Stimulated activated CD4-positive, alpha-beta T cell treated with anti-CD3 and anti-CD28 coated beads, Interleukin-4, amount 100 ng/mL, for 1 hour (primary cell): ENCODE data around the gene MAPT.

Experiments used
- DNase-seq: peaks from one replicate; pipeline ENCODE4 v3.0.0-alpha.2; 2020

Gene MAPT

DNA sequence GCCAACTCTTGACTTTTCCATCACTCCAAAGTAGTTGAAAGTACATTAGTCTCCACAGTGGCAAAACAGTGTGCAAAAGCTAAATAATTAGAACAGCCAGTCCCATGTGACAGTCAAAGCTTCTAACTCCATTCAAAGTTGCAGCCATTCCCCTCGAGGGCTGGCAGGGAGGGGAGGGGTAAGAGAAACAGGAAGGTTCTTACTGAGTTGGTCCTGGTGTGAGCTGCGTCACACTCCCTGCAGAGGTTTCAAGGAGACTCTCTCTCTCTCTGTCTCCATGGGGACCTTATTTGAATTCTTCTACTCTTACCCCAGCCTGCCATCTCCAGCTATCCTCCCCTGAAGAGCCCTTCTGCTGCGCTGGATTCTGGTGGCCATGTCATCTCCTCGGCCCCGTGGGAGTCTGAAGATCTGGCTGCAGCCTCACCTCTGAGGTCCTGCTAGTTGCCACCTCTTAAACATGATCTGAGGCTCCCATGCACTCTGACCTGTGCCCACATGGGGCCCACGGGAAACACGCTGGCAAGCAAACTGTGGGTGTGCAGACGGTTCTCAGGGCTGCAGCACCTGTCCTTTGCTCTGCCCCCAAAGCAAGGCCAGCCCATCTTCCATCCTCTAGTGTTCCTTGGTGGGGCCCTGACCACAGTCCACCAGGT, 81.4 kb downstream of the MAPT start:
- no peak for DNase-seq

DNA sequence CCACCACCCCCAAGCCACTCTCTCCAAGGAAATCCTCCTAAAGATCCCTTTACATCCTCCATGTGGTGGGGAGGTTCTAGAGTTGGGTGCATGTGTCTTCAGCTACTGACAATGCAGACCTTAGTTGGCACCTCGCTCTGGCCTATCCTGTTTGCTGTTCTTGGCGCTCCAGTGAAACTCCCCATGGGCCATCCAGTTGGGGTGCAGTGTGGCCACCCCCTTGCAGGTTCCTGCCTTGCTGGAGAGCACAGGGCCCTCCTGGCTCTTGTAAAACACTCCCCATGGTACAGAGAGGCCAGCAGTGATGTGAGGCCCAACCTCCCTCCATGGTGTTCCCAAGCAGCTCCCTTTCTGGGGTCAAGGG, 82.0 kb downstream of the MAPT start:
- no peak for DNase-seq

DNA sequence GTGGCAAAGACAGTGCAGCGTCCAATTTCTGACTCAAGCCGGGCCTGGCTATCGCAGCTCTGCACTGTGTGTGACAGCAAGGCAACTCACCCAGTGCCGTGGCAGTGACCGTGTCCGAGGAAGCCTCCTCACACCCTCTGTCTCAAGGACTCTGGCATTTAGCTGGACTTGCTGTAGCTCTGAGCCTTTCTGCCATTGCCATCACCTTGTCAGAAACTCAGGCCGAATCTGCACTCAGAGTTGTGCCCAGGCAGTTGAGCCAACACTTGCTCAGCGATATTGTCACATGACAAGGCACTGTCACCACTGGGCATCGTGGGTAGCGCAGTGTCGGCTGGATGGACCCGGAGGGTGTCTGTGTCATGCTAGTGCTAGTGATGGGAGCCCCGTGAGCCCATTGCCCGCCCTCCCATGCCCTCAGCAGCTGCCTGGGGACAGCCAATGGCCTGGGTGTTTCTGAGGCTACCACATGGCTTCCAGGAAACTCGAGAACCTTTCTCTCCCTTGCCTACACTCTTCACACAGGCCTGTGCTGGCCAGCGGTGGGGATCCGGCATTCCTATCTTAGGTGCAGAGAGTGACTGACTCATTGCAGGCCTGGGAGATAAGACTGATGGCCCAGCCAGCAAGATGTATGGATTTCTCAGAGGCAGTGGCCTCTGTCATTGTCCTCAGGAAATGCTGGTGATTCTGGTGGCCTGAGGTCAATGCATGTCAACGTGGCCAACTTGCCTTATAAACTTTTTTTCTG, 82.6 kb downstream of the MAPT start:
- DNase-seq, result no peak

DNA sequence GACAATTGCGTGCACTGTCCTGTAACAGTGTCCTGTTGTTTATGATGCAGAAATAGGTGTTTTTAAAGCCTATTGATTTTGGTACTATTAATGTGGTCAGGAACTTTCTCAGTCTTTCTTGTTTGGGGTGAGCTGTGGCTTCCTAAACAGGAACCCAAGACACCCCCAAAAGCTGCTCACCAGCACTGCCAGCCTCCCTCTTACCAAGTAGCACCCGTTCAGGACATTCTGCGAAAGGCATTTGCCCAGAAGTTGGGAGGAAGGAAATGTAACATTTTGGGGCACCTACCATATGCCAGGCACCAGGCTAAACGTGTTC, 83.1 kb downstream of the MAPT start:
- no peak for DNase-seq

DNA sequence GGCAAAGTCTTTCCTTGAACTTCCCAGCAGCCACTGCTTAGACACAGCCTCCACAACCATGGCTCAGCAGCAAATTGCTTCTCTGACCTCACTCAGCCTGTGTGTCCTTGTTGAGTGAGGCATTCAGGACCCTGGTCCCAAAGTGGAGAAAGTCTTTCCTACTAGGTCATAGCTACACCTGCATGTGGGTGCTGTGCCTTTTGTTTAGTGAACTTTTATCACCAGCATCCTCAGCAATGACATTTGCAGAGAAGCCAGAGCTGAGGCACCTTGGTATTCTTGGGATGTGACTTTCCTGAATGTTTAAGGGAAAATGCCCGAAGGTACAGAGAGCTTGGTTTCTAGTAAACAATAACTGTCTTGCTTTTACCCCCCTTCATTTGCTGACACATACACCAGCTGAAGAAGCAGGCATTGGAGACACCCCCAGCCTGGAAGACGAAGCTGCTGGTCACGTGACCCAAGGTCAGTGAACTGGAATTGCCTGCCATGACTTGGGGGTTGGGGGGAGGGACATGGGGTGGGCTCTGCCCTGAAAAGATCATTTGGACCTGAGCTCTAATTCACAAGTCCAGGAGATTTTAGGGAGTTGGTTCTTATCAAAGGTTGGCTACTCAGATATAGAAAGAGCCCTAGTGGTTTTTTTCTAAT, 83.7 kb downstream of the MAPT start:
- no peak for DNase-seq

DNA sequence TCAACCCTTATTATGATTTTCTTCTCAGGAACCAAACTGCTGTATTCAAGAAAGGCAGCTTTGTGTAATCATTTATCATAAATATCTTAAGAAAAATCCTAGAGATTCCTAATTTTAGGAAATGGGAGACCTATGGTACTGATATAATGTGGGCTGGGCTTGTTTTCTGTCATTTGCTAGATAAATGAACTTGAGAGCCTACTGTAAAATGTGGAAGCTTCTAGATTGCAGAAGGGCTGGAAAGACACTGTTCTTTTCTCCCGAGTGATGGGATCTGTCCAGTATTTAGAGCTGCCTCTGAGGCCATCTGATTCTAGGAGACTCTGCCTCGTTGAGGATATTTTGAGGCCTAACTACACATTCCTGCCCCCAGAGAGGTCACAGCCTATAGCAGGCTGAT, 84.8 kb downstream of the MAPT start:
- no peak for DNase-seq

DNA sequence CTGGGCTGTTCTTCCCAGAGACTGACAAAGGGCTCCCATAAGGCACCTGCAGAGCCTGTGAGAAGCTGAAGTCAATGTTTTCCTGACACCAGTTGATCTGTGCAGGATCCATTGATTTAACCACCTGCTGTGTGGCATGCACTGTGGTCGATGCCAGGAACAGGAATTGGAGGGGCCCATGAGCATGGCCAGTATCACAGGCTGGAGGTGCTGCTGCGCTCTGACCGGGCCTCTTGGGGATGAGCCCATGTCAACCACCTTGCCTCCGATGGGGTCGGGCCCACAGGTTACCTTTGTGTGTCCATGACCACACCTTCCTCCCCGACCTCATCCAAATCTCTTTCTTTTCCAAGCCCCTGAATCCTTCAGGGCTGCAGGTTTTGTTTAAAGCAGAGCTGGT, 86.5 kb downstream of the MAPT start:
- DNase-seq, result no peak

DNA sequence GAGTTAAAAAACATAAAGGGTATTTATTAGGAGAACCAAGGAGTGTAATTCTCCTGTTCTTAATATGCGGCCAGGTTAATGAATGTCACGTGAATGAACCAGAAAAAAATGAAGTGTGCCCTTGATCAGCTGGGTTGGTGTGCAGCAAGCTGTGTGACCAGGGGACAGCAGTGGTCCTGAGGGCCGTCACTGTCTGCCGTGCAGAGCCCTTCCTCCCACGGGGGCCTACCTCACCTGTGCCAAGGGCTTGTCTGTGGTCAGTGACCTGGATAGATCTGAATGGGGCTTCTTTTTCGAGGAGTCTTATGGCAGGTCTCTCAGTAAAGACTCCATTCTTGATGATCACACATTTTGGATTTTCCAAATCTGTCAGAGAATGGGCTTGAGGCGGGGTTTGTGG, 87.0 kb downstream of the MAPT start:
- DNase-seq, result no peak

DNA sequence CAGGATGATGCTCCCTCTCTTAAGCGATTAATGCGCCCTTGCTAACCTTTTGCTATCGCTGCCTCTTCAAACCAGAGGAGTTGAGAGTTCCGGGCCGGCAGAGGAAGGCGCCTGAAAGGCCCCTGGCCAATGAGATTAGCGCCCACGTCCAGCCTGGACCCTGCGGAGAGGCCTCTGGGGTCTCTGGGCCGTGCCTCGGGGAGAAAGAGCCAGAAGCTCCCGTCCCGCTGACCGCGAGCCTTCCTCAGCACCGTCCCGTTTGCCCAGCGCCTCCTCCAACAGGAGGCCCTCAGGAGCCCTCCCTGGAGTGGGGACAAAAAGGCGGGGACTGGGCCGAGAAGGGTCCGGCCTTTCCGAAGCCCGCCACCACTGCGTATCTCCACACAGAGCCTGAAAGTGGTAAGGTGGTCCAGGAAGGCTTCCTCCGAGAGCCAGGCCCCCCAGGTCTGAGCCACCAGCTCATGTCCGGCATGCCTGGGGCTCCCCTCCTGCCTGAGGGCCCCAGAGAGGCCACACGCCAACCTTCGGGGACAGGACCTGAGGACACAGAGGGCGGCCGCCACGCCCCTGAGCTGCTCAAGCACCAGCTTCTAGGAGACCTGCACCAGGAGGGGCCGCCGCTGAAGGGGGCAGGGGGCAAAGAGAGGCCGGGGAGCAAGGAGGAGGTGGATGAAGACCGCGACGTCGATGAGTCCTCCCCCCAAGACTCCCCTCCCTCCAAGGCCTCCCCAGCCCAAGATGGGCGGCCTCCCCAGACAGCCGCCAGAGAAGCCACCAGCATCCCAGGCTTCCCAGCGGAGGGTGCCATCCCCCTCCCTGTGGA, 88.6 kb downstream of the MAPT start:
- DNase-seq, result no peak

DNA sequence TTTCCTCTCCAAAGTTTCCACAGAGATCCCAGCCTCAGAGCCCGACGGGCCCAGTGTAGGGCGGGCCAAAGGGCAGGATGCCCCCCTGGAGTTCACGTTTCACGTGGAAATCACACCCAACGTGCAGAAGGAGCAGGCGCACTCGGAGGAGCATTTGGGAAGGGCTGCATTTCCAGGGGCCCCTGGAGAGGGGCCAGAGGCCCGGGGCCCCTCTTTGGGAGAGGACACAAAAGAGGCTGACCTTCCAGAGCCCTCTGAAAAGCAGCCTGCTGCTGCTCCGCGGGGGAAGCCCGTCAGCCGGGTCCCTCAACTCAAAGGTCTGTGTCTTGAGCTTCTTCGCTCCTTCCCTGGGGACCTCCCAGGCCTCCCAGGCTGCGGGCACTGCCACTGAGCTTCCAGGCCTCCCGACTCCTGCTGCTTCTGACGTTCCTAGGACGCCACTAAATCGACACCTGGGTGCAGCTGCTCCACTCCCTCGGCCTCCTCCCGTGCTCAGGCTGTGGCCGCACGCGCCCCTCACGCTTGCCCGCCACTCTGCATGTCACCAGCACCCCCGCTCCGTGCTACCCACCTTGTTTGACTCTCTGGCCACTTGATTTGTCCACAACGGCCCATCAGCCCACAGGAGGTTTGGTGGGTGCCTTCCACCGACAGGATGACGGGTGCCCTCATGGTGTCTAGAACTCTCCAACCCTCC, 89.4 kb downstream of the MAPT start:
- DNase-seq, result no peak

DNA sequence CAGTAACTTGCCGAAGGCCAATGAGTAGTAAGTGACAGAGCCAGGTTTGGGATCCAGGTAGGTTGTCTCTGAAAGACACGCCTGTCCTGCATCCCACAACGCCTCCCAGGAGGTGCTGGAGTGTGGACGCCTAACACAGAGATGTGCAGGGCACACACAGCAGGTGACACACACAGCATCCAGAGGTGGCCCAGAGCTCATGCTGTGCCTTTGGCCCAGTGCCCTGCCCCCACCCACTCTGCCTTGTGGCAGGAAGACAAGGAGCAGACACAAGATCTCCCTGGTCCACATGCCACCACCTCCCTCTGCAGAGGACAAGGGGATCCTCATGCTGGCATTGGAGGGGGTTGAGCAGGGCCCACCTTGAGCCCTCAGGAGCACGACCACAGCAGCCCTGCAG, 90.0 kb downstream of the MAPT start:
- no peak for DNase-seq

DNA sequence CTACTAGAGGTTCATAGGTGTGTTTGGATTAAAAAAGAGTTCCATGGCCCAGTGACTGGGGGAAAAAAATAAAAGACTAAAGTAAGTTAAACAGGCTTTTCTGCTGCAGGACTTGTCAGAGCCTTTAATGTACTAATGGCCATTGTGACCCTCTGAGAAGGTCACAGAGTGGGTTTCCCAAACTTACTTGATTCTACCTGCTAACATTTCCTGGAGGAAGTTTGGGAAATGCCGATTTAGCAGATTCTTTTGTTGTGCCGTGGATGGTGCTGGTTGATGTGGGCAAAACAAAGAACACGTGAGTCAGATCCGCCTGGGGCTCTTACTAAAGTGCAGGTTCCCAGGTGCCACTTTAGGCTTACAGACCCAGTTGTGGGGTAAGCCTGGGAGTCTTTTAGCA, 91.1 kb downstream of the MAPT start:
- DNase-seq, result no peak

DNA sequence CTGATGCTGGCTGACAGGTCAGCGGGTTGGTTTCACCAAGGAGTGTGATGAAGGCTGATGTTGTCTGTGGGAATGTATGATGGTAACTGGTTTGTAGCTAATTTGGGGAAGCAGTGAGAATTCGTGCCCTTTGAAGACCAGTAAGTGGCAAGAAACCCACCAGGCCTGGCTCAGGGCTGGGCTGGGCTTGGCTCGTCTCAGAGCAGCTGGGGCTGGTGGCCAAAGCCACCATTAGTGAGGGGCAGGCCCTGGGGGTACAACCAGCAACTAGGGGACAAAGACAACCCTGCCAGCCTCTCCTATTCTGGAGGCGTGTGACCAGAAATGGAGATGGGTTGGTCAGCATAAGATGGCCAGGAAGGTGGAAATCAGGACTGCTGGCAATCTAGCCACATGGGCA, 91.7 kb downstream of the MAPT start:
- DNase-seq, result no peak

DNA sequence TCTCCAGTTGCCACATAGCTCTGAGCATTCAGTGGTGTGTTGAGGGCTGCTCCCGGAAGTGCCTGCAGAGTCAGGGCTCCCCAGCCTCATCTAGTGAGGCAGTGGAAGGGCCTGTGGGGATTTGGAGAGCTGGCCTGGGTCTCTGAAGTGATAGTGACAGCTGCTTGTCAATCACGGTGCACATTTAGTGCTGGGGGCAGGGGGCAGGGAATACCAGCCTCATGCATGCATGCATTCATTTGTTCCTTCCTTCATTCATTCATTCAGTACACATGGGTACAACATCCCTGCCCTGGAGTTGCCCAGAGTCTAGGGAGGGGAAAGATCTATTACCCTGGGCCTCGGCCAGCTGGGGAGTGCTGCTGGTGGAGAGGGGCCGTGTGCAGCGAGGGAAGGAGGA, 93.4 kb downstream of the MAPT start:
- no peak for DNase-seq

DNA sequence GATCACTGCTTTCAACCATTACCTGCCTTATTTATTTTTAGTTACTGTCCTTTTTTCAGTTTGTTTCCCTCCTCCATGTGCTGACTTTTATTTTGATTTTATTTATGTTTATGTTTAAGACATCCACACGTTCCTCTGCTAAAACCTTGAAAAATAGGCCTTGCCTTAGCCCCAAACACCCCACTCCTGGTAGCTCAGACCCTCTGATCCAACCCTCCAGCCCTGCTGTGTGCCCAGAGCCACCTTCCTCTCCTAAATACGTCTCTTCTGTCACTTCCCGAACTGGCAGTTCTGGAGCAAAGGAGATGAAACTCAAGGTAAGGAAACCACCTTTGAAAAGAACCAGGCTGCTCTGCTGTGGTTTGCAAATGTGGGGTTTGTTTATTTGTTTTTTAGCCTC, 95.4 kb downstream of the MAPT start:
- no peak for DNase-seq

DNA sequence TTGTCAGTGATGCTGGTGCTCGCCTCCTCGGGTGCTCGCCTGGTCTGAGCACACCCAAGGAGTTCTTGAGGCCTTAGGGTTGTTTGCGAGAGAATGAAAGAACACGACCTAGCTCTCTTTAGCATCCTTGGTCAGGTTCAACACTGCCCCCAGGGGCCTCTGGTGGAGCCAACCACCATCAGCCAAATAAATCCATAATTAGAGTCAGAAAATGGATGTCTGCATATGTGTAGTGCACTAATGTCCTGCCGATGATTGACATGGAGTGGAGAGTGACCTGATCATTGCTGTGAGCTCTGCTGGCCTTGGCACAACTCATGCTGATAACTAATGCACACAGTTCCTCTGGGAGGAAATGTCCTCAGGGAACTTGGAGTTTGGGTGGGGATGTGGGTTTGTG, 96.5 kb downstream of the MAPT start:
- no peak for DNase-seq

DNA sequence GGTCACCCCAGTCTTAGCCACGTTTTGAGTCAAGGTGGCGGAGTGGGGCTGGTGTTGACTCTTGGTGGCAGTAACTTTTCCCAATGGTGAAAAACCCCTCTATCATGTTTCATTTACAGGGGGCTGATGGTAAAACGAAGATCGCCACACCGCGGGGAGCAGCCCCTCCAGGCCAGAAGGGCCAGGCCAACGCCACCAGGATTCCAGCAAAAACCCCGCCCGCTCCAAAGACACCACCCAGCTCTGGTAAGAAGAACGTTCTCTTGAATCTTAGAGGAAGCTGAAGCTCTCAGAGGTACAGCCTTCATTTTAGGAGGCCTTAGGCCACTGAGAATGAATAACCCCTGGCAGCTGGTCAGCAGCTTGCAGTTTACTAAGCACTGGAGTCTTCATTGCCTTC, 97.0 kb downstream of the MAPT start:
- no peak for DNase-seq

DNA sequence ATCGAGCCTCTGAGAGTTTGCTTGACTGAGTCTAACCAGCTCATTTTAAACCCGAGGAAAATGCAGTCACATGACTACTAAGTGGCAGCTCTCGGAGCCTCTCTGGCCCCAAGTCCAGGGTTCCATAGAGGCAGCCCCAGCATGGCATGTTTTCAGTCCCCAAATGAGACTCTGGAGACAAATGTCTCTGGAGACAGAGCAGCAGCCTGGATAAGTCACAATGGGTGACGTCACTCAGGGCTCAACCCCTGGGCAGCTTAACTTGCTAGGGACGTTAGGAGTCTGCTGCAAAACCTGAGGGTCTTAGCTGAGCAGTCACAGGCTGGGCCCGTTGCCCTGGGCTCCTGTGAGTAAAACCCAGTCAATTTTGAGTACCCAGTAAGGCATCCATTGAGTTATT, 97.8 kb downstream of the MAPT start:
- DNase-seq, result no peak

DNA sequence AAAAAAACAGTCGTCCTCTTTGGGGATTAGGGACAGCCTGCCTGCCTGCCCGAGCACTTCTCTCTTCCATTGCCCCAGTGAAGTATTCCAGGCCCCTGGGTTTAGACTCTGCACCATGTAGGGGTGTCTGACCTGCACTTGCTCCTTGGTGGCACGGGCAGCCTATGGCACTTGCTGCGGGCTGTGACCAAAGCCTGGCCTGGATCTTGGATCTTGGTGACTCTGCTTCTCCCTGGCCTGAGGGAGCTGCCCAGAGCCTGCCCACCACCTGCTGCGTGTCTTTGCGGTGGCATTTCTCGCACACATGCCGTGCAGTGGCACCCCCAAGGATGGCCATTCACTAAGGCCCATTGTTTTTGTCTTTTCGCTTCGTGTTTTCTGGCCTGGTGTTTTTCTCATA, 98.5 kb downstream of the MAPT start:
- DNase-seq, result no peak

DNA sequence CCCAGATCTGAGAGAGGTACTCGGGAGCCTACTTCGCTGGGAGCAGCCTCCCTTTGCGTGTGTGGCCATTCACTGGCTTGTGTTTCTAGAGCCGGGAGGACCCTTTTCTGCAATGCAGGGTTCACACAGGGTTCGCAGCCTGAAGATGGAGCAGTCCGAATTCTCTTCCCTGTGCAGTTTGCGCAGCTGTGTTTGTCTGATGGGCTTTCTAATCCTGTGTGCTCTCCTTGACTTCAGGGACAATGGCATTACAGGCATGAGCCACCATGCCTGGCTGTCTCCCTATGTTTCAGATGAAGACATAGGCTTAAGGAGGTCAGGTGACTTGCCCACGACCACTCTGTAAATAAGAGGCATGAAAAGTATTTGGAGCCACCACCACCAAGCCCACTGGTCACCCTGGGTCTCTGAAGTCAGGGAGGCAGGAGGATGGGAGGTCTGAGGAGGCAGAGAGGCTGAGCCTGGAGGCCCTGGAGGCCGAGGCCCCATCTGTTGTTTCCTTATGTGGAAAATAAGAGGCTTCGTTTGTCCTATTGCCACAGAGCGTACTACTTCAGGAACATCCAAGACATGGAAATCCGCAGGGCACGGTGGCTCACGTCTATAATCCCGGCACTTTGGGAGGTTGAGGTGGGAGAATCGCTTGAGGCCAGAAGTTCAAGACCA, 99.7 kb downstream of the MAPT start:
- DNase-seq, result no peak

DNA sequence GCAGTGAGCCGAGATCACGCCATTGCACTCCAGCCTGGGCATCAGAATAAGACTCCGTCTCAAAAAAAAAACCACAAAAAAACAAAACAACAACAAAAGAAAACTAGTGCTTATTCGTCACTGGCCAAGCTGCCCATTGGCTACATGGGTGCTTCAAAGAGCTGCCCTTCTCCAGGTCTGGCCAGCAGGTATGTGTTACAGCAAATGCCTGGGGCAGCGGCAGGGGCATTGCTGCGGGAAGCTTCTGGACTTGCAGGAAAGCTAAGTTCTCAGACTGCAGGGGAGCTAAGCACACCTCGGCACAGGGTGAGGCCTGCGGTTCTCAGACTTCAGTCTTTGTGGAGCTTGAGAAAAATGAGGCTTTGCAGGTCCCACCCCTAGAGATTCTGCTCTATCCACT, 100.6 kb downstream of the MAPT start:
- DNase-seq, result no peak

DNA sequence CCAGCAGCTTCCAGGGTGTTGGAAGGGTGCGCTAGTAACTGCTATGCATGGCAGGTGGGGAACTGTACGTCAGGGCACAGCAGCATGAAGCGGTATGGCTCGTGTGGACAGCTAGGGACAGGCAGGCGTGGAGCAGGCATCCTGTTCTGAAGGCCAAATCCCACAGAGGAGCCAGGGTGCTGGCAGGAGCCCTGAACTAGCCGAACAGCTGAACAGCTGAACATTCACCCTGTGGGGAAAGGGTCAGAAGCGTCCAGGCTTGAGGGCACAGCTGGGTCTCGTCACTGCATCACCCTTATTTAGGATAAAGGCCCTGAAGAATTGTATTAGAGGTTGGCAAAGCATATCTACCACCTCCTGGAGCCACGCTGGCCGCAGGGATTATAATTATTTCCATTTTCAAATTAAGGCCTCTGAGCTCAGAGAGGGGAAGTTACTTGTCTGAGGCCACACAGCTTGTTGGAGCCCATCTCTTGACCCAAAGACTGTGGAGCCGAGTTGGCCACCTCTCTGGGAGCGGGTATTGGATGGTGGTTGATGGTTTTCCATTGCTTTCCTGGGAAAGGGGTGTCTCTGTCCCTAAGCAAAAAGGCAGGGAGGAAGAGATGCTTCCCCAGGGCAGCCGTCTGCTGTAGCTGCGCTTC, 101.4 kb downstream of the MAPT start:
- no peak for DNase-seq
